NK-92 treated with Interleukin-12 subunit alpha and Interleukin-12 subunit beta, amount 100 ng/mL, for 24 hours (cell line): ENCODE data around the gene TSPAN4.

Experiments used
- DNase-seq: peaks from one replicate; lab custom pipeline; 2025; lab: John Stamatoyannopoulos, UW

Gene TSPAN4

DNA sequence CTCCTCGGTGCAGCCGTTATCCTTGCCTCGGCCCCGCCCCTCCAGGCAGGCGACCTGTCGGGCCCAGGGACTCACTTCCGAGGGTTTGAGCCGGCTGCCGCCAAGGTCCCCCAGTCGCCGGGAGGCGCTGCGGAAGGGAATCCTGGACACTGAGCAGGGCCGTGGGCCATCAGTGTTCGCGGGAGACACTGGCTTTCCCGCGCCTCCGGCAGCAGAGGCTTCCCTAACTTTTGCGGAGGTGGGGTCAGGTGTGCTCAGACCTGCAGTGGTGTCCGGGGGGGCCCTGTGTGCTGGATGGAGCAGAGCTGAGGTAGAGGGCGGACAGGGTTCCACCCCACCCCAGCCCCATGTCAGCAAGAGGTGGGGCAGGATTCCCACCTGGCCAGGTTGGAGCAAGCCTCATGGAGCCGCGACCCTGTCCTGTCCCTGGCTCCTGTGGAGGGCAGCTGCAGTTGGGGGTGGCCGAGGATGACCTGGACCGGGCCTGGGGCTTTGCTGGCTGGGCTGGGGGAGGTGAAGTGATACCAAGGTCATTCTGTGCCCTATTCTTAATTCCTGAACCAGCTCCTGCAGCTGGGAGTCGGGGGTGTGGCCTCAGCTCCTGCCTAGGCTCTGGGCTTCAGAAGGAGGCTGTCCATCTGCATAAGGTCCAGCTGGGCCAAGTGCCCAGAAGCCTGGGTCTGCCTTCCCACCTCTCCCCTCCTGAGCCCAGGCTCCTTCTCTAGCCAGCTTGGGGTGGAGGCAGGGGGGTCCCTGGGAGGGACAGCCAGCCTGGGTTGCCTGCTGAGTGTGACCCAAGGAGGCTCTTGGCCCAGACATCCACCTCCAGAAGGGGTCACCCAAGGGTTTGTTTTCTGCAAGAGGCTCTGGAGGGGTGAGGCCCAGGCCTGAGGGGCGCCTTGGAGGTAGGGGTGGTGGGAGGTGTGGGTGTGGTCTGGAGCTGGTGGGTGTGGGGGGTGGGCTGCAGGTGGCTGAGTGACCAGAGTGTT lies 8.4 kb downstream of the TSPAN4 start:
- no peak for DNase-seq

GRCh38 chr11:852762-853161 lies 10.1 kb downstream of the TSPAN4 start:
- no peak for DNase-seq

GRCh38 chr11:853682-854448 lies 11.2 kb downstream of the TSPAN4 start:
- no peak for DNase-seq

- no peak for DNase-seq
Observed at GRCh38 chr11:854601-855329, 12.1 kb downstream of the TSPAN4 start.

DNA sequence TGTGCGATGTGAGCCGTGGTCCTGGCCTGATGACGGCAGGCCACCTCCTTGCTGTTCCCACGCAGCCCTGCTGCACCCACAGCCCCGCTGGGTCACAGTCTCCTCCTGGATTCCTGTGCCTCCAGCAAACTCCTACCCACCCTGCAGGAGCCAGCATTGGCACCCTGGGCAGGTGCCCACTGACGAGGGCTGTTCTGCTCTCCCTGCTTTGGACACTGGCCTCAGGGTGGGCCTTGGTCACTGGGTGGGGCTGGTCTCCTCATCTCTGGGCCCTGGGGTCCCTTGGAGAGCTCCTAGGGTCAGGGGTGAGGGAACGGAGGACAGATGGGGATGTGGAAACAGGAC lies 12.7 kb downstream of the TSPAN4 start:
- no peak for DNase-seq

- no peak for DNase-seq
Observed at GRCh38 chr11:855796-856195, 13.1 kb downstream of the TSPAN4 start.

- DNase-seq: no peak
Observed at GRCh38 chr11:856397-856796, 13.7 kb downstream of the TSPAN4 start.

- DNase-seq: no peak
Observed at GRCh38 chr11:858053-858761, 15.6 kb downstream of the TSPAN4 start.

GRCh38 chr11:858762-859339 lies 16.2 kb downstream of the TSPAN4 start:
- DNase-seq: no peak

GRCh38 chr11:859394-860131 lies 16.9 kb downstream of the TSPAN4 start:
- no peak for DNase-seq

DNA sequence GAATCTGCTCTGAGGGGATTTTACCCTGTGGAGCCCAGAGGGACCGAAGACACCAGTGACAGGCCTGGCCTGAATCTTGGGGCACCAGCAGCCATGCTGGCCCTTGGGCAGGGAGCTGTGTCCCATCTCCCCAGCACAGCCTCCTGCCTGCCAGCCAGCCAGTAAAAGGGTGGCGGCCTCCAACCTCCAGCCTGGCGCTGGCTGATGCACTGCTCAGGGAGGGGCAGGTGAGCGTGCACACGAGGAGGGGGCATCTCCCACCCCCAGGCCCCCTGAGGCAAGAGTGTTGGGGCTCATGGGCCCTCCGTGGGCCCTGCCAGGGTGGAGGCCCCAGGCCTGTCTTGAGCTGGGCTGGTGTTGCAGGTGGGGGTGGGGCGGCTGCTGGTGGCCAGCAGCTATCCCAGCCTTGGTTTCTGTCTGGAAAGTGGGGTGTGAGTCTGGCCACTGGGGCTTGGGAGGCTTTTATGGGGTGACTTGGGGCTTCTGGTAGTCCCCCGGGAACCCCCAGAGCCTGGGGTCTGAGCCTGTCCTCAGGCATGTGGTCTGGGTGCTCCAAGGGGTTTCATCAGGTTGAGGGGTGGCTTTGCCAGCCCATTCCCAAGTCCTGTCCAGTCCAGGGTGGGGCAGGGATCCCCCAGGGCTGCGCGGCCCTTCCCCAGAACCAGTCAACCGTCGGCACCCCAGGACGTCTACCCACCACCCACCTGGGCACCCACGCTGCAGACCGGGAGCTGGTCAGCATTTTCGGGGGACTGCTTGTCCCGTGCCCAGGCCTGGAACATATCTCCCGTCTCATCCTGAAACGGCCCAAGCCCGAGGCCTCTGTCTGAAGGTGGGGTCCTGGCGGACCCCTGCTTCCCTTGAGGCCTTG lies 17.8 kb downstream of the TSPAN4 start:
- DNase-seq: no peak

GRCh38 chr11:861105-861479 lies 18.4 kb downstream of the TSPAN4 start:
- no peak for DNase-seq

- no peak for DNase-seq
Observed at GRCh38 chr11:862081-862661, 19.5 kb downstream of the TSPAN4 start.

GRCh38 chr11:862696-863022 lies 20.0 kb downstream of the TSPAN4 start:
- no peak for DNase-seq

DNA sequence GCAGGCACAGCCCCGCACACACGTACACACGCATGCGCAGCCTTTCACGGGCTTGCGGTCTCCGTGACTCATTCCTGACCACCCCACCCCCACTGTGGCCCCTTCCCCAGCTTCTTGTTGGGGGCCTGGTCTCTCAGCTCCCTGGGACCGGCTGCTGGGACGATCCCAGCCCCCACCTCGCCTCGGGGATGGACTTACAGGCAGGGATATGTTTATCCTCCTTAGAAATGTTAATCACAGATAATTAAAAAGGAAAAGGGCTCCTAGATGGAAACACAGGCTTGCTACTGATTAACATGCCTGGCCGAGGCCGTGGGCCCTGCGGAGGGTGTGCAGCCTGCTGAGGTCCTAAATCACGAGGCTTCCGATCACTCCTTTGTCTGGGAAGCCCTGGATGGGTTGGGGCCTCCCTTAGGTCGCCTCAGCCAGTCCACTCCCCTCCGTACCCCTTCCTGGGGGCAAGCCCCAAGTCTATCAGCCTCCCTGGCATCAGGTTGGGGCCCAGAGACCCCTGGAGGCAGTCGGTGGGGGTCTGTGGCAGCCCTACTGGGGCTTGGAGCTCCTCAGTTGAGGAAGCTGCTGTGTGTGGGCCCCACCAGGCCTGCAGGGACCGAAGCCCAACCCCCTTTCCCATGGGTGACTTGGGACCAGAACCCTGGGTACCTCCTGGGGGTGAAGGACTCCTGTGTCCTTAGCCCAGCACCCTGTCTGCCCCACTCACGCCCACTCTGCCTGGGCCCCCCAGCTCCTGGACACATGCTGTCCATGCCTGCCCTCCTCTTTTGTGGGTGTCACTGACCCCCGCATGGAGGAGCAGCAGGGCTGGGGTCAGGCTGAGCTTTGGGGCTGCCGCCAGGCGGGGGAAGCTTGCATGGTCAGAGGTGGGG lies 20.6 kb downstream of the TSPAN4 start:
- DNase-seq: no peak

- no peak for DNase-seq
Observed at GRCh38 chr11:863910-864827, 21.5 kb downstream of the TSPAN4 start.

GRCh38 chr11:864898-865297 lies 22.2 kb downstream of the TSPAN4 start:
- DNase-seq: no peak
